Mucosa of stomach (tissue), 1 donor: ENCODE measurements around the gene IL36RN.

ENCODE experiments used
- H3K27me3 ChIP-seq: one replicate; pipeline ENCODE4 v1.7.0; 2013; ENCODE audit warnings: mild to moderate bottlenecking, low read length; ENCODE audit not compliant: control insufficient read depth, insufficient read depth
- H3K36me3 ChIP-seq: one replicate; pipeline ENCODE4 v1.7.0; 2013; ENCODE audit warnings: low read length; ENCODE audit not compliant: control insufficient read depth, insufficient read depth
- H3K4me1 ChIP-seq: one replicate; pipeline ENCODE4 v1.7.0; 2013; ENCODE audit warnings: mild to moderate bottlenecking, low read length; ENCODE audit not compliant: control insufficient read depth, insufficient read depth
- H3K4me3 ChIP-seq: one replicate; pipeline ENCODE4 v1.7.0; 2013; ENCODE audit warnings: low read length
- H3K9ac ChIP-seq: one replicate; pipeline ENCODE4 v1.7.0; 2013; ENCODE audit warnings: mild to moderate bottlenecking, low read length, moderate library complexity
- H3K9me3 ChIP-seq: one replicate; pipeline ENCODE4 v1.7.0; 2013; ENCODE audit warnings: mild to moderate bottlenecking, low read length, moderate library complexity; ENCODE audit not compliant: control insufficient read depth
- donor health status: Pancreatic carcinoma.

IL36RN gene

DNA sequence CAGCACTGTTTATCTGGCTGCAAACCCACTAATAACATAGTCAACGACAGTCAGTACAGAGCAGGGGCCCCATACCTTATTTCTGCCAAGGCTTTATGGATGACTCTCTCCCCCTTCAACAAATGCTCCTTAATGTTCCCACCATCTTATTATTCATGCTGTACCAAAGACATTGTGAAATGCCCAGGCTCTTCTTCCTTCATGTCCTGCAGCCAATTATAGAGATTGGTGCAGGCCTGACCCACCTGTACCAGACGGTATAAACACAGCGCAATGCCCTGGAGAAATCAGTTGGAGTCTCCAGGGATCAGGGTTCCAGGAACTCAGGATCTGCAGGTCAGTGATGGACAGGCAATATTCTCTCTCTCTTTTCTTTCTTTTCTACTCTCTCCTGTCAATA lies 8.7 kb downstream of the IL36RN start, which contains the start of gene IL1F10:
Gene IL1F10 (plus strand): TSS at position 290 of the 400 bp plus-strand sequence. CDS start 4,769 bp downstream, outside the sequence.
- Histone ChIP-seq H3K9me3 (no peaks in the 10 kb centered on the region), H3K4me3 (no peak within 1 kb of the TSS), H3K36me3 (no peaks in the 10 kb centered on the region), H3K4me1 (no peaks in the 10 kb centered on the region), H3K27me3 (no peaks in the 10 kb centered on the region), H3K9ac (no peak within 1 kb of the TSS)

DNA sequence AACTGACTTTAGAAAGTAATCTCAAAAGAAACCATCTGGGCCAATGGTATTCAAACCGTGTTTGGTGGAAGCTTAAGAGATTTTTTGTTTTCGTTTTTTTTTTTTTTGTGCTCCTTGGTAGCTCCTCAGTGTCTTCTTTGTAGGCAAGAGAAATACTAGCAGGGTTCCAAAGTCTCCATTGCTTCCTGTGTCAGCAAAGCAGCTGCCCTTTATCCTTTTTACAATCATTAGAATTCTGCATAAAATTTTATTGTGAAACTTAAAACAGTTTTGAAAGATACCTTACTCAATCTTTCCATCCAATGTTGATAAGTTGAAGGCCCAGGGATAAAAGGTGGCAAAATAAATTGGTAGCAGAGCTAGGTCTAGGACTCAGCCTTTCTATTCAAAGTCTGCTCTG lies 9.3 kb downstream of the IL36RN start:
- no peaks in the 10 kb centered on the region for H3K27me3 ChIP-seq
- no peaks in the 10 kb centered on the region for H3K36me3 ChIP-seq
- no peak overlapping the region for H3K4me3 ChIP-seq

DNA sequence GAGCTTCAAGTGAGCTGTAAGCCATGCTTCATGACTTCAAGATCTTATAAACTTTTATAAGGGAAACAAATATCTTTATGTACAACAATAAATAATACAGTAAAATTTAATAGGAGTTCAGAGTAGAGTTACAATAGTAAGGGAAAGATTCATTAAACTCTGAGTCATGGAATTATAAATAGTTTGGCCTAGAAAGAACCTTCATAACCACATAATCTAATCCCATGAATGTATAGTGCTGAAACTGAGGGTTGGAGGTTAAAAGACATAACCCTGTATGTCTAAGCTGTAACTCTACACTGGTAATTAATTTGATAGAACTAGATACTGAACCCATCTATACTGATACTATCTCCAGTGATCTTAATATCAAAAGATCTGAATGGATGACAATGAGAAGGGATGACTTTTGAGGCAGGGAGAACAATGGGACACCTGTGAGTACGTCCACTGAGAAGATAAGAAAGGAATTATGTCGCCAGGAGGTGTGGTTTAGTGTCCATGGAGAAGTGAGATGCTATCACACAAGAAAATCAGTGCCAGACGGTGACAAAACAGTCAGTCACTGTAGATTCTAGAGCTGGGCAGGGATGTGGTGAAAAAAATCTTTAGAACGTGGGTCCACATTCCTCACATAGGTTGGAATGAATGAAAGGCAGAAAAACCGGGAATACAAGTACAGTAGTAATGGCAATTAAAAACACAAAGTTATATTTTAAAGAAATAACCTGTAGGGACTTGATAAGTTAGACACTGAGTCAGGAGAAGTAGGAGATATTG lies 9.9 kb downstream of the IL36RN start:
- Histone ChIP-seq H3K4me3 (no peak overlapping the region), H3K36me3 (no peaks in the 10 kb centered on the region), H3K27me3 (no peaks in the 10 kb centered on the region), H3K4me1 (no peaks in the 10 kb centered on the region), H3K9me3 (no peaks in the 10 kb centered on the region), H3K9ac (no peak overlapping the region)

More for the DNA sequence above, 9.3 kb downstream of the IL36RN start:
- Histone ChIP-seq H3K9ac (no peak overlapping the region), H3K9me3 (no peaks in the 10 kb centered on the region), H3K4me1 (no peaks in the 10 kb centered on the region)

DNA sequence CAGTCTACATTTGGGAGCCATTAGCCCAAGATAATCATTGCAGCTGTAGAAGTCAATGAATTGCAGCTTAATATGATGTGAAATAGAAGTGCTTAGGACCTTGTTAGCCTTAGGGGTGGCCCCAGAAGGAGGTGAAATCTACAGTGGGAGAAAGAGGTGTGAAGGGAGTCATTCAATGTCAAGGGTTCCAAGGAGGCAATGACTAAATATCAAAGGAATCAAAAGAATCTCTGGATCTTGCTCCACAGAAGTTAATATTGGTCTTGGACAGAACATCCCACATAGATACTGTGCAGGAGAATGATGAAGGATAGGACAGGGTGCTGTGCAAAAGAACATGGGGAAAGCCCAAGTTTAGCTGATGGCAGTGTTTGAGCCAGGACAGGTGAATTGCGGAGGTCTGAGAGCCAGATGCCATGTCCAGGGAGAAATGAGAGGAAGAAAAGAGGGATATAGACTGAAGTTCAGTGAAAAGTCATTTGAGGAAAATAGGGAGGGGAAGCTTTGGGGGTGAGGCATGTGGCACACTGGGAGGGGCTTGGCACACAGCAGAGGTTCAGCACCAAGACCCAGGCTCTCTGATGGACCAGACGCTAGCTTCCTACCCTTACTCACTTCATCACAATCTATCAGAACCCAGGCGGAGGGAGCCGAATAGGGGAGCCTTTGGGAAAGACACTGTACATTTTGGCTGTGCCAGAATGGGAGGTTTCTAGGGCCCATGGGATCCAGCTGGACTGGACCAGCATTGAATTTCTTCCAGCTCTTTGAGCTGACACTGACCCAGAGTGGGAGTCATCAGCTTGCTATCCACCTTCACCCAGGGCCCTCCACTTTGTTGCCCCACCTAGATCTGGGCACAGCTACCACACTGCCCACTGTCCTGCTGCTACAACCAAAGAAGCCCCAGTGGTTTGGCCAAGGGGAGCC lies 10.9 kb downstream of the IL36RN start:
- Histone ChIP-seq H3K4me3 (no peak overlapping the region), H3K27me3 (no peaks in the 10 kb centered on the region), H3K4me1 (no peaks in the 10 kb centered on the region), H3K36me3 (no peaks in the 10 kb centered on the region), H3K9me3 (no peaks in the 10 kb centered on the region), H3K9ac (no peak overlapping the region)

DNA sequence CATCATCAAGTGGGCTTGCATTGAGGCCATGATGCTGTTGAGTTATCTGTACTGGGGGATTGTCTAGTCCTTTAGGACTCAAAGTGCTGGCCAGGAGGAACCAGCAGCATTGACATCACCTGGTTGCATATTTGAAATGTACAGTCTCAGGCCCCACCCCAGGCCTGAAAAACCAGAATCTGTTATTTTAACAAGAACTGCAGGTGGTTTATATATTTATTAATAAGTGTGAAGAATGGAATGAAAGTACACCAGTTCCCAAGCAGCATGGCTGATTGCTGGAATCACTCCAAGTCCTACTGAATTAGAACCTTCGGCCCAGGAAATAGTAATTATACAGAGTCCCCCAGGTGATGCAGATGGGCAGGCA lies 11.6 kb downstream of the IL36RN start:
- no peaks in the 10 kb centered on the region for H3K27me3 ChIP-seq
- no peak overlapping the region for H3K9ac ChIP-seq
- H3K4me1 ChIP-seq, result no peaks in the 10 kb centered on the region
- no peaks in the 10 kb centered on the region for H3K9me3 ChIP-seq
- H3K36me3 ChIP-seq, result no peaks in the 10 kb centered on the region
- no peak overlapping the region for H3K4me3 ChIP-seq

DNA sequence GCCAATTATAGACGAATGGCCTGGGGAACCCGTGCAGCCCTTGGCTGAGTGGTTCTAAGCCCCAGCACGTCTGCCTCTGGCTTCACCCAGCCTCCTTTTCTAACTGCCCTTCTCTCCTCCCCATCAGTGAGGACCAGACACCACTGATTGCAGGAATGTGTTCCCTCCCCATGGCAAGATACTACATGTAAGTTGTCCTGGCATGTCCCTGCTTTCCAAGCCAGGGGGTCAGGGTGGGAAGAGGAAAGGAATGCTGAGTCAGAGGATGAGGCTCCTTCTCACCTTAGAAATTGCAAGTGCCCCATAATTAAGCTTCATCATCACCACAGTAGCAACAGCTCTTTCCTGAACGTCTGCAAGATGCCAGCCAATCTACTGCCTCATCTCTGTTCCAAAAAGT lies 13.6 kb downstream of the IL36RN start:
- Histone ChIP-seq H3K9me3 (no peaks in the 10 kb centered on the region), H3K9ac (no peak overlapping the region), H3K4me1 (peaks cover 15% of the 10 kb centered on the region), H3K4me3 (no peak overlapping the region), H3K36me3 (no peaks in the 10 kb centered on the region), H3K27me3 (no peaks in the 10 kb centered on the region)

DNA sequence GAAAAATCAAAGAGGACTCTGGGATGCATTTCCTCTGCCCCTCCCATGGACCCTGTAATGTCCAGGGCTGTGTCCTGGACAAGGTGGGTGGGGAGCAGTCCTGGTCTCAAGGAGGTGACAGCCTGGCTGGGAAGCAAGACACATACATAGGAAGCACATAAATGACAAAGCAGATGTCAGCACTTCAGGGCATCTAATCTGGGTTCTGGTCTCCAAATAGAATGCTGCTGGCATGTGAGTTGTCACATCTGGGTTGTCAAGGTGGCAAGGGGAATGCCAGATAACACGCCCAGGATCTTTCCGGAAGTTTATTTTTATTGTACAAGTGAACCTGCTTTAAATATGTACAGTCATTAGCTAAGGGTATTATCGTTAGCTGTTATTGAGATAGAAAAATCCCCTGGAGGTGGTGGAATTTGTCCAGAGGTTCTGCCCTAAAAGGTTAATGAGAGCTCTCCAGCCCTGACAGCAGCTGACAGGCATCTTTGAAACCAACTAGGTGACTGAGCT lies 14.4 kb downstream of the IL36RN start:
- Histone ChIP-seq H3K4me1 (peaks cover 22% of the 10 kb centered on the region), H3K9me3 (no peaks in the 10 kb centered on the region), H3K27me3 (no peaks in the 10 kb centered on the region), H3K9ac (no peak overlapping the region), H3K36me3 (no peaks in the 10 kb centered on the region), H3K4me3 (no peak overlapping the region)

DNA sequence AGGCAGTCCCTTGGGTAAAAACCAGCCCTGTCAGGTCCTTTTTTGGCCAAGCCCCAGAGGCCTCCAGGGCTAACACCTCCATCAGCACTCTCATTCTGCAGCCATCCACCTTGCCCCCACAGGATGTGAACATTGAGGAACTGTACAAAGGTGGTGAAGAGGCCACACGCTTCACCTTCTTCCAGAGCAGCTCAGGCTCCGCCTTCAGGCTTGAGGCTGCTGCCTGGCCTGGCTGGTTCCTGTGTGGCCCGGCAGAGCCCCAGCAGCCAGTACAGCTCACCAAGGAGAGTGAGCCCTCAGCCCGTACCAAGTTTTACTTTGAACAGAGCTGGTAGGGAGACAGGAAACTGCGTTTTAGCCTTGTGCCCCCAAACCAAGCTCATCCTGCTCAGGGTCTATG lies 16.0 kb downstream of the IL36RN start:
- Histone ChIP-seq H3K9ac (no peak overlapping the region), H3K27me3 (no peaks in the 10 kb centered on the region), H3K36me3 (no peaks in the 10 kb centered on the region), H3K4me3 (no peak overlapping the region), H3K4me1 (peaks cover 35% of the 10 kb centered on the region), H3K9me3 (no peaks in the 10 kb centered on the region)

DNA sequence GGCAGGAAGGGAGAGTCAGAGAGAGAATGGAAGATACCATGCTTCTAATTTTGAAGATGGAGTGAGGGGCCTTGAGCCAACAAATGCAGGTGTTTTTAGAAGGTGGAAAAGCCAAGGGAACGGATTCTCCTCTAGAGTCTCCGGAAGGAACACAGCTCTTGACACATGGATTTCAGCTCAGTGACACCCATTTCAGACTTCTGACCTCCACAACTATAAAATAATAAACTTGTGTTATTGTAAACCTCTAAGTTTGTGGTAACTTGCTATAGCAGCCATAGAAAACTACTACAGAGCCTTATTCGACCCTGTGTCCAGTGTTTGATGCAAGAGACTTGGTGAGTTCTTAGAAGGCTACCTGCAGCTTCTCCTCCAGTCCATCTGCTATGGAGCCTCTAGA lies 16.6 kb downstream of the IL36RN start:
- Histone ChIP-seq H3K4me3 (no peak overlapping the region), H3K4me1 (peaks cover 39% of the 10 kb centered on the region), H3K27me3 (no peaks in the 10 kb centered on the region), H3K9me3 (no peaks in the 10 kb centered on the region), H3K9ac (no peak overlapping the region), H3K36me3 (no peaks in the 10 kb centered on the region)

DNA sequence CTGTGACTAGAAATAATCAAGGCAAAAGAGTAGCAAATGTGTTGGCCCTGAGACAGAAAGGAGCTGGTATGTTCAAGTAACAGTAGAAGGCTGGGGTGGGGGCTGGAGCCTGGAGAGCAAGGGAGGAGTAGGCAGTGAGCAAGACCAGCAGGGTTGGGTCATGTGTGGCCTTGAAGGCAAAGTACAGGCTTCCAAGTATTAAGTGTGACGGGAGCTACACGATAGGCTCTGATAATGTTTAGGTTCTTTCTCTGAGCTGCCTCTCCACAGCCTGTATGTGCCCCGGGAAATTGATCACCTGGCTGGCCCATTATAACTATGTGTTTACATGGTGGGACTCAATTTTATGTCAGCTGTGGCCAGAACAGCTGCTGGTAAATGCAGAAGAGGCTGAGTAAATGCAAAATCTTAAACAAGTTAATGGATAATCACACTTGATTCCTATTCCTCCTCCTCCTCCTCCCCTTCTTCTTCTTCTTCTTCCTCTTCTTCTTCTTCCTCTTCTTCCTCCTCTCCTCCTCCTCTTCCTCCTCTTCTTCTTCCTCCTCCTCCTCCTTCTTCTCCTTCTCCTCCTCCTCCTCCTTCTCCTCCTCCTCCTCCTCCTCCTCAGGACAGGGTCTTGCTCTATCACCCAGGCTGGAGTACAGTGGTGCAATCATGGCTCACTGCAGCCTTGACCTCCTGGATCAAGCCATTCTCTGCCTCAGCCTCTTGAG lies 18.1 kb downstream of the IL36RN start:
- Histone ChIP-seq H3K4me3 (no peak overlapping the region), H3K36me3 (no peaks in the 10 kb centered on the region), H3K27me3 (no peaks in the 10 kb centered on the region), H3K4me1 (peaks cover 39% of the 10 kb centered on the region), H3K9me3 (no peaks in the 10 kb centered on the region), H3K9ac (no peak overlapping the region)

DNA sequence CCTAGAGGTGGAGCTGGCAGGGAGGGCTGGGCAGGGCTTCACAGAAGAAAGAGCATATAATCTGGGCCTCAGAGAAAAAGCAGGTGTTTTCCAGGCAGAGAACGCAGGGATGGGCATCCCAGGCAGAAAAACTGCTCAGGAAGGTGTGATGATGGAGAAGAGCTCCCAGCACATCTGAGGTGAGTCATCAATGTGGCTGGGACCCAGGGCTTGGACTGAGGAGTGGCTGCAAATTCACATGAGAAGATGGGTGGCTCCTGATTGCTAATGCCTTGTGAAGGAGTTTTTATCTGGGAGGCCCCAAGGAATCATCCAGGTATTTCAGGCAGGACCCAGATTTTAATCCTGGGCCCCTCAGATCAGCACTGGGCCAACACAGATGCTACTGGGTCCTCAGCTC lies 18.9 kb downstream of the IL36RN start:
- Histone ChIP-seq H3K9ac (no peak overlapping the region), H3K4me3 (no peak overlapping the region), H3K27me3 (no peaks in the 10 kb centered on the region), H3K9me3 (no peaks in the 10 kb centered on the region), H3K4me1 (peaks cover 39% of the 10 kb centered on the region), H3K36me3 (no peaks in the 10 kb centered on the region)
